Tibial artery (tissue), 4 donors: ENCODE measurements around the gene LCN1.
A peak's percentile ranks its signal among the peaks of the same experiment; 100 is the strongest.
"Not testable (repeated sequence)": the region's sequence is repeated elsewhere in the genome, so short reads cannot be mapped to it uniquely, and the experiment has no call there.

Source experiments
- DNase-seq, 2 donors: peaks; one replicate each; pipeline ENCODE4 v3.0.0-alpha.2; 2019
- H3K27ac ChIP-seq, 2 donors: fragments of 200-600 bp; sonication (generic) in 1 of 2; 1 replicate in 1 of 2; 2 replicates in 1 of 2; pipeline ENCODE4 v1.5.1; 2018 to 2019; ENCODE audit warnings: mild to moderate bottlenecking in 1 of 2
- H3K27me3 ChIP-seq, 2 donors: fragments of 200-600 bp; sonication (generic) in 1 of 2; one replicate each; pipeline versions ENCODE4 v1.5.1 to v1.6.0; 2016 to 2019
- H3K36me3 ChIP-seq, 3 donors: fragments of 200-600 bp; sonication (generic) in 2 of 3; one replicate each; pipeline ENCODE4 v1.5.1; 2016 to 2019; ENCODE audit warnings: mild to moderate bottlenecking in 2 of 3
- H3K4me1 ChIP-seq, 4 donors: fragments of 200-600 bp; sonication (generic) in 2 of 4; 1 replicate in 3 of 4; 2 replicates in 1 of 4; pipeline ENCODE4 v1.5.1; 2016 to 2019
- H3K4me3 ChIP-seq, 2 donors: fragments of 200-600 bp; sonication (generic) in 1 of 2; 1 replicate in 1 of 2; 2 replicates in 1 of 2; pipeline ENCODE4 v1.5.1; 2018 to 2019; ENCODE audit warnings: mild to moderate bottlenecking in 2 of 2
- H3K9me3 ChIP-seq, 3 donors: fragments of 200-600 bp; sonication (generic) in 1 of 3; one replicate each; pipeline ENCODE4 v1.5.1; 2016 to 2019
- intact Hi-C: fragments of 100-400 bp; cut with DNase I; formaldehyde crosslinking; loops from one replicate; pipeline ENCODE4 v1.15.0; 2023; ENCODE audit warnings: low total_unique reads
- TF ChIP-seq, protein P1 (sequence below), 2 experiments: fragments of 200-600 bp in 1 of 2; fragments of 450-650 bp in 1 of 2; IDR thresholded peaks; one replicate each; pipeline ENCODE4 v1.5.1; 2017 to 2019; ENCODE audit warnings: antibody characterized with exemption in 2 of 2, mild to moderate bottlenecking in 1 of 2, moderate library complexity in 1 of 2

The LCN1 gene

DNA sequence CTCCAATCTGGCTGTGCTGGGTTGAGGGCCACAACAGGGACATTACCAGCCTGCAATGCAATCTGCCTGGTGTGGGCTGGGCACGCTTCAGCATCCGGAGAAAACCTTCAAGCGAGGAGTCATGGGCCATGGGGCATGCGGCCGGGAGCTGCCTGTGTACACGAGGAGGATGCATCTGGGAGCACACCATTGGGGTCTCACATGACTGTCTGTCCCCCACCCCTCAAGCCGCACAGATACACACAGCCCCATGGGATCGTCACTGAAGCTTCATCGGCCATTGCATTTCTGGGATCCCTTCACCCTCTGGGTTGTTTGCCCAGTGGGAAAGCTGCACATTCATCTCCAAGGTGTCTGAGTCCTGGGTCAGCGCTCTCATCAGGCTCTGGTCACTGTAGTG lies 9.9 kb downstream of the LCN1 start:
- no peak overlapping the region for H3K4me3 ChIP-seq
- TF ChIP-seq, protein P1, sequence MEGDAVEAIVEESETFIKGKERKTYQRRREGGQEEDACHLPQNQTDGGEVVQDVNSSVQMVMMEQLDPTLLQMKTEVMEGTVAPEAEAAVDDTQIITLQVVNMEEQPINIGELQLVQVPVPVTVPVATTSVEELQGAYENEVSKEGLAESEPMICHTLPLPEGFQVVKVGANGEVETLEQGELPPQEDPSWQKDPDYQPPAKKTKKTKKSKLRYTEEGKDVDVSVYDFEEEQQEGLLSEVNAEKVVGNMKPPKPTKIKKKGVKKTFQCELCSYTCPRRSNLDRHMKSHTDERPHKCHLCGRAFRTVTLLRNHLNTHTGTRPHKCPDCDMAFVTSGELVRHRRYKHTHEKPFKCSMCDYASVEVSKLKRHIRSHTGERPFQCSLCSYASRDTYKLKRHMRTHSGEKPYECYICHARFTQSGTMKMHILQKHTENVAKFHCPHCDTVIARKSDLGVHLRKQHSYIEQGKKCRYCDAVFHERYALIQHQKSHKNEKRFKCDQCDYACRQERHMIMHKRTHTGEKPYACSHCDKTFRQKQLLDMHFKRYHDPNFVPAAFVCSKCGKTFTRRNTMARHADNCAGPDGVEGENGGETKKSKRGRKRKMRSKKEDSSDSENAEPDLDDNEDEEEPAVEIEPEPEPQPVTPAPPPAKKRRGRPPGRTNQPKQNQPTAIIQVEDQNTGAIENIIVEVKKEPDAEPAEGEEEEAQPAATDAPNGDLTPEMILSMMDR (IDR thresholded peaks at IDR 0.05) = no peak
- H3K36me3 ChIP-seq = no peaks in the 10 kb centered on the region
- no peak overlapping the region for H3K27ac ChIP-seq
- peak in 1 of 2 donors; percentile 38 for DNase-seq
- no peaks in the 10 kb centered on the region for H3K4me1 ChIP-seq
- peaks cover 0 to 42% of the 10 kb centered on the region in 2 donors for H3K27me3 ChIP-seq
- peaks cover 0 to 5% (median 3%) of the 10 kb centered on the region in 3 donors for H3K9me3 ChIP-seq
- intact Hi-C loops = no loop called here

DNA sequence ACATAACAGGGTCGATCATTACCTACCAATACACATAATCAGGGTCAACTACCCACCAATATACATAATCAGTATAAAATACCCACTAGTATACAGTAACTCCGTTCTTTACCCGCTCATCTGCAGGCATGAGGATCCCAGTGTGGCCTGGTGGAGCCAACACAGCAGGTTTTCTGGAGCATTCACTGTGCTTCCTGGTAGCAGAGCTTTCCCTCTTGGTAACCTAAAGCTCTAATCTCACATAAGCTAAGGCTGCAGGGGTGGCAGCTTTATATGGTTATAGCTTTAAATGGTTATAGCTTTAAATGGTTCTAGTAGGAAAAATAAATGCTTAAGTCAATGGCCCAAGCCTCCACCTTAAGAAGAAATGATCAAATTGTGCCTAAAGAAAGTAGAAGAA lies 11.9 kb downstream of the LCN1 start:
- intact Hi-C loops = no loop called here
- Histone ChIP-seq H3K36me3 (no peaks in the 10 kb centered on the region), H3K4me3 (no peak overlapping the region), H3K27ac (no peak overlapping the region), H3K27me3 (peaks cover 0 to 33% of the 10 kb centered on the region in 2 donors), H3K4me1 (no peaks in the 10 kb centered on the region), H3K9me3 (peaks cover 0 to 5% (median 3%) of the 10 kb centered on the region in 3 donors)
- peak in 1 of 2 donors; percentile 9 for DNase-seq
- TF ChIP-seq, protein P1 (IDR thresholded peaks at IDR 0.05) = no peak

DNA sequence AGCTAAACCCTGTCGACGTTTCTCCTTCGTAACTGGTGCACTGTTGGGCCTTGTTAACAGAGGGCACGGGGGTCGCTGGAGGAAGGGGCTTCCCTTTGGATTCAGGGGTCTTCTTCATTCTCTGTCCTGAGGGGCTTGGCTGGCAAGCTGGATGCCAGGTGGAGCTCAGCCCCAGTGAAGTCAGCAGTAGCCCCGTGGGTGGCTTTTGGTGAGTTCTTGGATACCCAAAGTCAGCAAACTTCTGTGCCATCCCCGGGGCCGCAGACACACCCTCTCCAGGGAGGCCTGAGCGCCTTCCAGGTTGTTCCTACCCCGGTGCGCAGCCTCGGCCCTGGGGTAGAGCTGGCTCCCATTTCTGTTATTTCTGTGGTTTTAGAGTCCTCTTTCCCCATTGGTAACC lies 12.4 kb downstream of the LCN1 start:
- no peak overlapping the region for H3K4me3 ChIP-seq
- peaks cover 0 to 5% (median 3%) of the 10 kb centered on the region in 3 donors for H3K9me3 ChIP-seq
- no peaks in the 10 kb centered on the region for H3K4me1 ChIP-seq
- H3K27ac ChIP-seq = no peak overlapping the region
- H3K36me3 ChIP-seq = no peaks in the 10 kb centered on the region
- DNase-seq = peak in 1 of 2 donors; percentile 39
- TF ChIP-seq, protein P1 (IDR thresholded peaks at IDR 0.05) = no peak
- intact Hi-C loops = no loop called here
- peaks cover 0 to 33% of the 10 kb centered on the region in 2 donors for H3K27me3 ChIP-seq

DNA sequence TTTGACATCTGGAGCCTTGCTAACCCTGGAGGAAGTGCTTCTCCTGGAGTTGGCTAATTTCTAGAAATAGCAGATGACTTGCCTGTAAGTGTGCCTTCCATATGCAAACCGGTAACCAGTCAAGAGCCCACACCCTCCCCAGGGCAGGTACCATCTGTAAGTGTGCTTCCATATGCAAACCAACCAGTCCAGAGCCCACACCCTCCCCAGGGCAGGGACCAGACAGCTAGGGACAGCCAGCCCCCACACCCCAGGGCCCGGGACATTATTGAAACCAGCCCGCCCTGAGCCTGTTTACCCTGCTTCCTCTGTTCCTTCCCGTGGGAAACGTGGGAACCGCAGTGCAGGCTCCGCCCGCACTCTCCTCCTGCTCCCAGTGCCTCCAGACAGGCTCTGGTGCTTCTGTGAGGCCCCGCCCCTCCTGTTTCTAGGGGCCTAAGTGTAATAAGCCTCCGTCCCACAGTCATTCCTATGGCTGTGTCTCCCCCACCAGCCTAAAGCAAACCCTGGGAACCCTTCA lies 13.0 kb downstream of the LCN1 start:
- H3K27me3 ChIP-seq = peaks cover 0 to 34% of the 10 kb centered on the region in 2 donors
- H3K27ac ChIP-seq, H3K9me3 ChIP-seq, intact Hi-C loops, H3K4me1 ChIP-seq, H3K4me3 ChIP-seq, H3K36me3 ChIP-seq: not testable (repeated sequence)
- peak in 1 of 2 donors; percentile 5 for DNase-seq

DNA sequence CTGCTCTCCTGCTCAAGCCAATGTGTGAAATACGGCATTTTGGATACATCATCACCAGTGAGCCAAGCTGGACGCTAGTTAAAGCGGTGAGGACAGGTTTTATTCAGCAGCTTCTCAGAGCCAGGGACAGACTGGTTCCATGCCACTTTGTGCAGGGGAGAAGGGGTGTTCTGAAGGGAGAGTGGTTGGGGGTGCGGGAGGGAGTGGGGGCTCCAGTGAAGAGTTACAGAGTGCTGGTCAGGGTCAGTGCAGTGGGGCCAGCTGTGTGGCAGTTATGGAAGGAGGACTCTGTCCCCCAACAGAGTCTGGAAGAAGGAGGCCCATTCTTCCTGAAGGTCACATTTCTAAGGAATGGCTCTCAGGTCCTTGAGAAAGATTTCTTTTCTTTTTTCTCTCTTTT lies 13.6 kb downstream of the LCN1 start:
- intact Hi-C loops = not testable (repeated sequence)
- peak in 1 of 2 donors; percentile 54 for DNase-seq

DNA sequence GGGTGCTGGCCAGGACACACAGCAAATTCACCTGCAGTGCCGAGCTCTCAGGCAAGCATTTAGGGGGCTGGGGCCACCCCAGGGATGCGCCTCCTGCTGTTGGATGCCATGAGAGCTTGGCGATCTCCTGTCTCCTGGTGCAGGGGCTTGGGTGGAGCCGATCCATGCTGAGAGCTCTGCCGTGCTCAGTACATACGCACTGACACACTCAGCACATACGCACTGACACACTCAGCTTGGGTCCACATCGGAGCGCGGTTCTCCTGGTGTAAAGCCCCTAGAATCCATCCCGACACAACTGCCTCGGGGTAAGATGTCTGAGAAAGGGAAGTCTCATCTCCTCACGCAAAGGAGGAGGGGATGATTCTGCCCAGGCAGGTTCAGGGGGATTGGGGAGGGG lies 14.4 kb downstream of the LCN1 start:
- DNase-seq = peak in 1 of 2 donors; percentile 42

More for the DNA sequence above, 13.6 kb downstream of the LCN1 start:
- not testable (repeated sequence) for H3K9me3 ChIP-seq, H3K36me3 ChIP-seq, H3K4me3 ChIP-seq, H3K27ac ChIP-seq, H3K4me1 ChIP-seq
- H3K27me3 ChIP-seq = peaks cover 0 to 40% of the 10 kb centered on the region in 2 donors

DNA sequence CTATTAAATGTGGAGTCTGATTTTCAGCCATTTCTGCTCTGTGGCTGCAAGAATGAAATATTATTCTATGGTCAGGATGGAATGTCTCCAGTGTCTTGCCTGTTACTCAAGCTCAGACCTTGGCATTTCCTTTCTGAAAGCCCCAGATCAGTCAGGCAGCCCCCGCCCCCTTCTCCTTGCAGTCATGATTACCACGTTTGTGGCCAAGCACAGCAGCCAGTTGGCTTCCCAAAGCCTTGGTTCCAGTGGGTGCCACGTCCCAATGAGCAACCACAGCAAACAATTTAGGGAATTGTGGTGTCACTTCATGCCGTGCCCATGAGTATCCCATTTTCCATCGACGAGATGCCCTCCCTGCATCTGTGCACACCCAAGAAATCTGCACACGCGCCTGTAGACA lies 15.0 kb downstream of the LCN1 start:
- Histone ChIP-seq H3K36me3 (no peaks in the 10 kb centered on the region), H3K9me3 (no peaks in the 10 kb centered on the region), H3K27ac (no peak overlapping the region), H3K4me1 (no peaks in the 10 kb centered on the region), H3K27me3 (peaks cover 0 to 34% of the 10 kb centered on the region in 2 donors), H3K4me3 (no peak overlapping the region)
- DNase-seq = peak in 1 of 2 donors; percentile 13
- intact Hi-C loops = no loop called here
- TF ChIP-seq, protein P1 (IDR thresholded peaks at IDR 0.05) = no peak

More for the DNA sequence above, 14.4 kb downstream of the LCN1 start:
- H3K4me1 ChIP-seq, H3K36me3 ChIP-seq, H3K27ac ChIP-seq, H3K9me3 ChIP-seq, H3K4me3 ChIP-seq, intact Hi-C loops: not testable (repeated sequence)
- peaks cover 0 to 39% of the 10 kb centered on the region in 2 donors for H3K27me3 ChIP-seq

DNA sequence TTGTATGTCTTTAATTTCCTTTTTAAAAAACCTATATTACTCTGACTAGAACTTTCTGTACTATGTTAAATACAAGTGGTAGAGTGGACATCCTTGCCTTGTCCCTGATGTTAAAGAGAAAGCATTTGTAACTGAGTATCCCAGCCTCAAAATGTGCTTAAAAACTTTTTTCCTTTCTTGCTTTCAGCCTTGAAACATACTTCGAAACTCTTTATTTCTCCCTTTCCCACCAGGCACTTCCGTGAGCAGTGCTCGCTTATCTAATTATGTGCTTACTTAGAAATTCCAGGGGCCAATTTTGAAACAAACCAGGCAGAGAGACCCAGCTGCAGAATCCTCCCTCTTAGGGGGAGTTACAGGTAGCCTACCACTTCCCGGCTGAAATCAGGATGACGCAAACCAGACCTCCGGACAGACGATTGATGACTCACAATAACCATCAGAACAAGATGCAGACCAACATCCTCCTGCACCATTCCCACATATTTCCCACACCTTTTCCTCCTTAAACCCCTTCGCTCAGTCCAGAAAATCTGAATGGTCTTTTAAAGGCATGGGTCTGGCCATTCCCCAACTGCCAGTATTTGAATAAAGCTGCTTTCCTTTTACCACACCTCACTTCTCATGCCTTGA lies 22.1 kb downstream of the LCN1 start:
- H3K4me3 ChIP-seq, H3K4me1 ChIP-seq, H3K9me3 ChIP-seq, H3K27ac ChIP-seq, H3K36me3 ChIP-seq, DNase-seq: not testable (repeated sequence)
- intact Hi-C loops = loop anchor here (5.0 kb wide), 1 partner anchor 491 kb away; no protein-coding TSS in a partner anchor
- peaks cover 0 to 31% of the 10 kb centered on the region in 2 donors for H3K27me3 ChIP-seq
